Endothelial cell of umbilical vein (primary cell): ENCODE measurements around the gene DMXL1. TPM values are rescaled to one million over a fixed set of nuclear protein-coding genes. Genes with fewer than 3 reads are reported as not detected.

Experiments used
- BruUV-seq: library from RNA; stranded (reverse); fragments of 400-500 nt; replicated peaks from 2 replicates; lab custom pipeline; 2021; lab: Mats Ljungman, UMichigan
- CTCF ChIA-PET: fragments of 300-600, 350-600 bp; sonication (Branson Sonifier 250); formaldehyde crosslinking; loops from one replicate; lab custom pipeline; 2021; ENCODE audit warnings: antibody characterized with exemption, inconsistent platforms; lab: Charles Lee
- POLR2A ChIA-PET: fragments of 300-600, 350-600 bp; sonication (Branson Sonifier 250); formaldehyde crosslinking; loops from one replicate; lab custom pipeline; 2021; ENCODE audit warnings: antibody characterized with exemption, inconsistent platforms; lab: Charles Lee
- DNase-seq: peaks from one replicate; pipeline ENCODE4 v3.0.0-alpha.2; 2011; ENCODE audit warnings: low read depth, low spot score
- FAIRE-seq: peaks from 2 replicates; lab custom pipeline; 2011; peaks lifted over from hg19 to GRCh38; lab: Jason Lieb, UNC
- H2AFZ ChIP-seq: 2 replicates; pipeline ENCODE4 v1.6.0; 2012; ENCODE audit warnings: low read depth, low read length, control low read depth, inconsistent platforms
- H3K27ac ChIP-seq: 2 replicates; pipeline ENCODE4 v1.5.1; 2011; ENCODE audit warnings: low read depth, mild to moderate bottlenecking, control low read depth, low read length, moderate library complexity; ENCODE audit not compliant: insufficient read depth
- H3K27me3 ChIP-seq, 2 experiments: 2 replicates each; pipeline versions ENCODE4 v1.6.0 to v1.6.1; 2011; ENCODE audit warnings: low read length in 2 of 2, mixed read lengths in 1 of 2; ENCODE audit not compliant: control insufficient read depth in 2 of 2, insufficient read depth in 2 of 2
- H3K36me3 ChIP-seq, 2 experiments: 2 replicates in 1 of 2; 3 replicates in 1 of 2; pipeline ENCODE4 v1.5.1; 2011; ENCODE audit warnings: low read length in 2 of 2, mild to moderate bottlenecking in 1 of 2, moderate library complexity in 1 of 2; ENCODE audit not compliant: control insufficient read depth in 2 of 2, insufficient read depth in 2 of 2; ENCODE audit errors: extremely low read depth in 1 of 2
- H3K4me1 ChIP-seq: 3 replicates; pipeline ENCODE4 v1.5.1; 2011; ENCODE audit warnings: mild to moderate bottlenecking, low read length; ENCODE audit not compliant: control insufficient read depth, insufficient read depth; ENCODE audit errors: extremely low read depth
- H3K4me2 ChIP-seq: 2 replicates; pipeline ENCODE4 v1.6.1; 2011; ENCODE audit warnings: low read length, control low read depth, mixed read lengths; ENCODE audit not compliant: insufficient read depth
- H3K4me3 ChIP-seq, 3 experiments: fragments of 200-600 bp in 1 of 3; sonication (generic), shearing (Covaris generic) in 1 of 3; replicated peaks in 1 of 3; 2 replicates each; pipeline ENCODE4 v1.5.1; 2011 to 2016; ENCODE audit warnings: control low read depth in 3 of 3, low read length in 3 of 3, mild to moderate bottlenecking in 2 of 3, inconsistent platforms in 1 of 3, low read depth in 1 of 3, moderate library complexity in 1 of 3; ENCODE audit not compliant: insufficient read depth in 1 of 3
- H3K79me2 ChIP-seq: 2 replicates; pipeline ENCODE4 v1.6.0; 2012; ENCODE audit warnings: low read length, inconsistent platforms; ENCODE audit not compliant: control insufficient read depth, insufficient read depth
- H3K9ac ChIP-seq: replicated peaks from 2 replicates; pipeline ENCODE3; 2011; ENCODE audit warnings: low read length, control low read depth; ENCODE audit not compliant: insufficient read depth; ENCODE audit errors: extremely low read depth
- H3K9me1 ChIP-seq: replicated peaks from 3 replicates; pipeline ENCODE4 v1.6.0; 2011; ENCODE audit warnings: mild to moderate bottlenecking, low read length; ENCODE audit not compliant: control insufficient read depth, insufficient read depth; ENCODE audit errors: extremely low read depth
- H3K9me3 ChIP-seq: replicated peaks from 2 replicates; pipeline ENCODE4 v1.5.1; 2012; ENCODE audit warnings: low read length, inconsistent platforms; ENCODE audit not compliant: control insufficient read depth, insufficient read depth
- H4K20me1 ChIP-seq: replicated peaks from 2 replicates; pipeline ENCODE3; 2011; ENCODE audit warnings: mild to moderate bottlenecking, low read length; ENCODE audit not compliant: control insufficient read depth, insufficient read depth; ENCODE audit errors: extremely low read depth
- CTCF ChIP-seq, 2 donors: IDR thresholded peaks; 1 replicate in 1 of 2; 2 replicates in 1 of 2; pipeline ENCODE4 v1.5.1; 2011; ENCODE audit warnings: low read length in 2 of 2, mild to moderate bottlenecking in 2 of 2, moderate library complexity in 2 of 2, control low read depth in 1 of 2, inconsistent platforms in 1 of 2, low read depth in 1 of 2; ENCODE audit not compliant: insufficient read depth in 1 of 2; ENCODE audit errors: extremely low read depth in 1 of 2
- EZH2 ChIP-seq: IDR thresholded peaks from 2 replicates; pipeline ENCODE4 v1.6.1; 2012; ENCODE audit warnings: borderline replicate concordance, low read depth, mild to moderate bottlenecking, moderate library complexity, low read length, inconsistent platforms; ENCODE audit not compliant: severe bottlenecking
- FOS ChIP-seq: IDR thresholded peaks from 2 replicates; pipeline ENCODE4 v1.6.1; 2011; ENCODE audit warnings: mild to moderate bottlenecking, low read length, moderate library complexity, borderline replicate concordance; ENCODE audit not compliant: insufficient read depth
- GATA2 ChIP-seq: IDR thresholded peaks from 2 replicates; pipeline ENCODE4 v1.7.0; 2011; ENCODE audit warnings: low read depth, mild to moderate bottlenecking, moderate library complexity, mixed read lengths, low read length; ENCODE audit not compliant: insufficient read length, insufficient read depth
- JUN ChIP-seq: IDR thresholded peaks from 2 replicates; pipeline ENCODE4 v1.6.1; 2011; ENCODE audit warnings: borderline replicate concordance, low read depth; ENCODE audit not compliant: insufficient read length, insufficient read depth
- MAX ChIP-seq: IDR thresholded peaks from 2 replicates; pipeline ENCODE4 v1.6.1; 2011; ENCODE audit not compliant: insufficient read depth, insufficient read length
- MYC ChIP-seq: IDR thresholded peaks from one replicate; pipeline ENCODE4 v1.6.1; 2011; ENCODE audit warnings: mild to moderate bottlenecking, low read depth, low read length
- POLR2A ChIP-seq: IDR thresholded peaks from 2 replicates; pipeline ENCODE4 v1.6.1; 2012; ENCODE audit warnings: low read depth, mild to moderate bottlenecking, control low read depth, low read length
- POLR2AphosphoS5 ChIP-seq: IDR thresholded peaks from 2 replicates; pipeline ENCODE4 v1.6.1; 2012; ENCODE audit warnings: low read depth, mild to moderate bottlenecking, control low read depth, low read length, moderate library complexity; ENCODE audit not compliant: insufficient read depth
- dilution Hi-C: fragments of 300-500 bp; cut with MboI; formaldehyde crosslinking; loops from one replicate; pipeline ENCODE4 v1.15.0; 2019; ENCODE audit warnings: low sequenced_read_pairs; ENCODE audit not compliant: extremely low pct_ligation_motif_present
- intact Hi-C: fragments of 100-400 bp; cut with micrococcal nuclease; formaldehyde crosslinking; loops from one replicate; pipeline ENCODE4 v1.10.0; 2022
- polyA plus RNA-seq, 4 experiments: library from polyadenylated mRNA; depleted of rRNA in 3 of 4; stranded (reverse) in 3 of 4; unstranded in 1 of 4; fragments of >200 nt; gene quantifications; 2 replicates each; pipeline versions ENCODE4 v1.2.1 to v1.2.3, GENCODE V29; 2011 to 2012; ENCODE audit warnings: missing spikeins in 1 of 4
- total RNA-seq: library from RNA; stranded (reverse); gene quantifications from 2 replicates; pipeline ENCODE4 v1.2.3, GENCODE V29; 2021

DMXL1 gene
- total and polyA plus RNA-seq, 2 donors (not counting 3 experiments of a cell fraction or from before 2014, with no cell fraction given): 5.4 to 24.7 TPM

DNA sequence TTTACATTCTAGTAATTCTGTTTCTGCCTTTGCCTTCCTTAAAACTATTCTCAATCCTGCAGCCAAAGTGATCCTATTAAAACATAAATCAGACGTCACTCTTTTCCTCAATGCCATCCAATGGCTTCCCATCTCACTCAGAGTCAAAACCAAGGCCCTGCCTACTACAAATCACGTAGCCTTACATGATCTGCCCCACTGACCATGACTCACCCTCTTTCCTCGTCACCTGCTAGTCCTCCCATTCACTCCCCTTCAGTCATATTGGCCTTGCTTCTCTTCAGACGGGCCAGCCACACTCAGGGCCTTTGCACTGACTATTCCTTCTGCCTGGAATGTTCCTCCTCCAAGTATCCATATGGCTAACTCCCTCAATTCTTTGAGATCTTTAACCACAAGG, 39.0 kb upstream of the DMXL1 start:
- ChIA-PET POLR2A (no interaction called here), CTCF (interaction anchor here (1.5 kb wide), 1 partner anchor 380 kb away, joined by 3 read pairs; no protein-coding TSS in a partner anchor)
- Histone ChIP-seq H3K9me3 (no peaks in the 10 kb centered on the region), H3K4me2 (no peak overlapping the region), H3K9me1 (no peaks in the 10 kb centered on the region), H3K79me2 (no peaks in the 10 kb centered on the region), H3K27me3 (no peaks in the 10 kb centered on the region), H3K36me3 (no peaks in the 10 kb centered on the region), H2AFZ (no peak overlapping the region), H3K4me3 (no peak overlapping the region), H3K27ac (no peak overlapping the region), H3K9ac (no peak overlapping the region), H3K4me1 (no peaks in the 10 kb centered on the region), H4K20me1 (no peaks in the 10 kb centered on the region)
- no TSS peak for BruUV-seq
- DNase-seq (no peak), FAIRE-seq (no peak)
- TF ChIP-seq POLR2AphosphoS5: no peak
- no peak for TF ChIP-seq GATA2
- TF ChIP-seq MYC: no peak
- no peak for TF ChIP-seq JUN
- no peak for TF ChIP-seq MAX
- TF ChIP-seq EZH2: no peak
- TF ChIP-seq POLR2A: no peak
- TF ChIP-seq FOS: no peak
- no peak for TF ChIP-seq CTCF (IDR thresholded peaks at IDR 0.05; ENCODE audit: extremely low read depth in 1 of 2, insufficient read depth in 1 of 2, low read depth in 1 of 2, low read length in 2 of 2)
- dilution Hi-C loops (no loop called here), intact Hi-C loops (no loop called here)
